Neutrophil (primary cell): ENCODE data around the gene DCP1A.
"Not testable (repeated sequence)": the region's sequence is repeated elsewhere in the genome, so short reads cannot be mapped to it uniquely, and the experiment has no call there.

Experiments used
- H3K27ac ChIP-seq: fragments of 200-600 bp; sonication (generic); 2 replicates; pipeline ENCODE4 v1.5.1; 2016; ENCODE audit warnings: mild to moderate bottlenecking, moderate library complexity
- H3K27me3 ChIP-seq: fragments of 200-600 bp; sonication (generic); 2 replicates; pipeline ENCODE4 v1.6.0; 2016; ENCODE audit warnings: mild to moderate bottlenecking
- H3K36me3 ChIP-seq: fragments of 200-600 bp; sonication (generic); 2 replicates; pipeline ENCODE4 v1.5.1; 2017
- H3K4me1 ChIP-seq, 2 experiments: fragments of 200-600 bp in 1 of 2; sonication (generic) in 1 of 2; 1 replicate in 1 of 2; 2 replicates in 1 of 2; pipeline versions ENCODE4 v1.5.1 to v1.6.1; 2013 to 2016; ENCODE audit warnings: low read depth in 1 of 2, low read length in 1 of 2, mild to moderate bottlenecking in 1 of 2, moderate library complexity in 1 of 2; ENCODE audit not compliant: control insufficient read depth in 1 of 2, insufficient read depth in 1 of 2
- H3K4me3 ChIP-seq, 2 experiments: fragments of 200-600 bp in 1 of 2; sonication (generic) in 1 of 2; 1 replicate in 1 of 2; 2 replicates in 1 of 2; pipeline ENCODE4 v1.5.1; 2013 to 2016; ENCODE audit warnings: low read depth in 1 of 2, low read length in 1 of 2, mild to moderate bottlenecking in 1 of 2, moderate library complexity in 1 of 2
- H3K9me3 ChIP-seq: fragments of 200-600 bp; sonication (generic); 2 replicates; pipeline ENCODE4 v1.5.1; 2016
- TF ChIP-seq, protein P1 (sequence below): fragments of 200-600 bp; sonication (generic); IDR thresholded peaks from 2 replicates; pipeline ENCODE4 v1.5.1; 2016; ENCODE audit warnings: antibody characterized with exemption

Gene DCP1A

DNA sequence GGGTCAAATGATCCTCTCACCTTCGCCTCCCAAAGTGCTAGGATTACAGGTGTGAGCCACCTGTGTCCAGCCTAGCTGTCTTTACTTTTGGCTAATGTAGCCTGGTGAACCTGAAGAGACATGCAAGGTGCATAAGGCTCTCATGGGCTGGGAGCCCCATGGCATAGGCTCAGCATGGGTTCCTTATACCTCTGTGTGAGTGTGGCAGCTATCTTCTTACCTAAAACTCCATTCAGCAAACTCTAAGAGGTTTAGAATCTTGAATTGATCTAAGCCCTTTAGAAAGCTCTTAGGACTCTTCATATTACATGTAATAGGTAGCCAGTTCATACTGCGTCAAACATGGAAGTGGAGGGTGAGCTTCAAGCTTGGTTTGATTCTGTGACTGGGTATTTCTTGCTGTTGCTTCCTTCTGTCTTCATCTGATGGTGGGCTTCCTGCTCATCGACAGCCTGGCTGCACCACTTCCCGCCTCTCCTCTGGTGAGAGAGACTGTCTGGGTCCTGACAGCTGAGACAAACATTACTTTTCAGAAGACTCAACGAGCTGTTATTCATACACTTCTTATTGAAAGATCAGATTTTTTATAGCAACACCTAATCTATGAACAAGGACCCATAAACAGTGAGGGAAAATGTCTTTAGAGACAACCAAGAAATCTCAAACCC is 72.3 kb downstream of the DCP1A start:
- Histone ChIP-seq H3K9me3 (no peaks in the 10 kb centered on the region), H3K27me3 (no peaks in the 10 kb centered on the region), H3K27ac (no peak overlapping the region), H3K4me1 (peaks cover 21% of the 10 kb centered on the region in 2 experiments), H3K4me3 (no peak overlapping the region), H3K36me3 (no peaks in the 10 kb centered on the region)
- TF ChIP-seq, protein P1, sequence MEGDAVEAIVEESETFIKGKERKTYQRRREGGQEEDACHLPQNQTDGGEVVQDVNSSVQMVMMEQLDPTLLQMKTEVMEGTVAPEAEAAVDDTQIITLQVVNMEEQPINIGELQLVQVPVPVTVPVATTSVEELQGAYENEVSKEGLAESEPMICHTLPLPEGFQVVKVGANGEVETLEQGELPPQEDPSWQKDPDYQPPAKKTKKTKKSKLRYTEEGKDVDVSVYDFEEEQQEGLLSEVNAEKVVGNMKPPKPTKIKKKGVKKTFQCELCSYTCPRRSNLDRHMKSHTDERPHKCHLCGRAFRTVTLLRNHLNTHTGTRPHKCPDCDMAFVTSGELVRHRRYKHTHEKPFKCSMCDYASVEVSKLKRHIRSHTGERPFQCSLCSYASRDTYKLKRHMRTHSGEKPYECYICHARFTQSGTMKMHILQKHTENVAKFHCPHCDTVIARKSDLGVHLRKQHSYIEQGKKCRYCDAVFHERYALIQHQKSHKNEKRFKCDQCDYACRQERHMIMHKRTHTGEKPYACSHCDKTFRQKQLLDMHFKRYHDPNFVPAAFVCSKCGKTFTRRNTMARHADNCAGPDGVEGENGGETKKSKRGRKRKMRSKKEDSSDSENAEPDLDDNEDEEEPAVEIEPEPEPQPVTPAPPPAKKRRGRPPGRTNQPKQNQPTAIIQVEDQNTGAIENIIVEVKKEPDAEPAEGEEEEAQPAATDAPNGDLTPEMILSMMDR: no peak

DNA sequence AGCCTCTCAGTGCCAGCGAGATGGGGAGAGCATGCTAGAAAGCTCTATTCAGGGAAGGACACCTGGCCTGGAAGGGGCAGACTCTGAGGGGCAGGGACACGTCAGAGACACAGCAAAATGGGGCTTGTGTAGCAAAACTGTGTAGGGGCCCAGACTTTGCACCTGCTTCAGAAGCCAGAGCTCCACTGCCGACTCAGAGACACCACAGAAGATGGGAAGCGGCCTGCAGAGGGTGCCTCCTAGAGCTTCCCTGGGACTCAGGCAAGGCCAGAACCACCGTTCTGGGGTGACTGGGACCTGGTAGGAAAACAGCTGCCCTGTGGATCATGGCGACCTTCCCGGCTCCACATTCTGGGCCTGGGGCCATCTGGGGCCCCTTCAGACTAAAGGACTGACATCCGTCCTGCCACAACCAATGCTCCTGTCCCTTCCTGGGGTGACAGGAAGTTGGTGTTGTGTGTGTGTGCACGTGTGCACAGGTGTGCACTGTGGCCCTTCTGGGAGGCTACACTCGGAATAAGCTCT is 74.1 kb downstream of the DCP1A start:
- peaks cover 38 to 40% of the 10 kb centered on the region in 2 experiments for H3K4me1 ChIP-seq
- H3K9me3 ChIP-seq: no peaks in the 10 kb centered on the region
- no peaks in the 10 kb centered on the region for H3K36me3 ChIP-seq
- H3K27me3 ChIP-seq: no peaks in the 10 kb centered on the region
- H3K4me3 ChIP-seq: no peak overlapping the region
- TF ChIP-seq, protein P1: no peak
- H3K27ac ChIP-seq: no peak overlapping the region

GRCh38 chr3:53269888-53270880 is 77.2 kb downstream of the DCP1A start:
- Histone ChIP-seq H3K4me1 (peaks cover 46% of the 10 kb centered on the region in 2 experiments), H3K27ac (peak overlapping the region; percentile 94), H3K27me3 (no peaks in the 10 kb centered on the region), H3K36me3 (no peaks in the 10 kb centered on the region), H3K9me3 (no peaks in the 10 kb centered on the region), H3K4me3 (peak overlapping the region; percentile 47 to 67)
- TF ChIP-seq, protein P1: peak; percentile 0

DNA sequence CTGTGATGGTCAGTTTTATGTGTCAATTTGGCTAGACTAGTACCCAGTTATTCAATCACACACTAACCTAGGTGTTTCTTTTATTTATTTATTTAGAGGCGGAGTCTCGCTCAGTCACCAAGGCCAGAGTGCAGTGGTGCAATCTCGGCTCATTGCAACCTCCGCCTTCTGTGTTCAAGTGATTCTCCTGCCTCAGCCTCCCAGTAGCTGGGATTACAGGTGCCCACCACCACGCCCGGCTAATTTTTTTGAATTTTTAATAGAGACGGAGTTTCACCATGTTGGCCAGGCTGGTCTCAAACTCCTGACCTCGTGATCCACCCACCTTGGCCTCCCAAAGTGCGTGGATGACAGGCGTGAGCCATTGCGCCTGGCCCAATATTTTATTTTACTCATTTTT is 78.2 kb downstream of the DCP1A start:
- not testable (repeated sequence) for H3K36me3 ChIP-seq, H3K9me3 ChIP-seq, H3K27me3 ChIP-seq
- peaks cover 46% of the 10 kb centered on the region in 2 experiments for H3K4me1 ChIP-seq
- H3K27ac ChIP-seq: peak overlapping the region; percentile 94
- H3K4me3 ChIP-seq: peak overlapping the region; percentile 47 to 67

GRCh38 chr3:53267766-53268165 is 79.6 kb downstream of the DCP1A start:
- Histone ChIP-seq H3K9me3 (no peaks in the 10 kb centered on the region), H3K36me3 (no peaks in the 10 kb centered on the region), H3K27me3 (no peaks in the 10 kb centered on the region), H3K4me3 (no peak overlapping the region), H3K4me1 (peaks cover 46 to 47% of the 10 kb centered on the region in 2 experiments), H3K27ac (peak overlapping the region; percentile 94)
- TF ChIP-seq, protein P1: no peak
